Occipital lobe (tissue), 2 donors: Measurements from ENCODE around the gene CD93. TPM values are rescaled to one million over a fixed set of nuclear protein-coding genes. Genes with fewer than 3 reads are reported as not detected.

Experiments
- DNase-seq: peaks from one replicate; lab custom pipeline; 2025; lab: John Stamatoyannopoulos, UW
- total RNA-seq: library from RNA; depleted of rRNA; stranded (reverse); fragments of >200 nt; gene quantifications from one replicate; pipeline ENCODE4 v1.2.3, GENCODE V29; 2014

Gene CD93
- total RNA-seq, 1 donor from 2014 or later = 13.6 TPM

DNA sequence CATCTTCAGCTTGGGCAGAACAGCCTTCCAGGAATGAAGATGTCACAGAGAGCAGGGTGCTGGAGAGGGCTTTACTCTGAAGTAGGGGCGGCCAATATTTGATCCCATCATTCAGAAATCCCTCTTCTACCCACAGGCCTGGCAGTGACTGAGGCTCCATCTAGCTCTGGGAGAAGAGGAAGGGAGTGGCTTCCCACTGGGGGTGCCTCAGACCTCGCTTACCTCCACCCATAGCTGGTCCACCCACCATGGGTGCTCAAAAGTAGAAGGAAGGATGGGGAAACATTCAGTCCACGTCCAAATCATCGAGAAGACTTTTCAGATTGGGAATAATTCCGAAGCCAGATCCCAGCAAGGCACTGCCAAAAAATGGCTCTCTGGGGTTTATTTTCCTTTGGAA, 24.9 kb downstream of the CD93 start:
- DNase-seq = no peak

DNA sequence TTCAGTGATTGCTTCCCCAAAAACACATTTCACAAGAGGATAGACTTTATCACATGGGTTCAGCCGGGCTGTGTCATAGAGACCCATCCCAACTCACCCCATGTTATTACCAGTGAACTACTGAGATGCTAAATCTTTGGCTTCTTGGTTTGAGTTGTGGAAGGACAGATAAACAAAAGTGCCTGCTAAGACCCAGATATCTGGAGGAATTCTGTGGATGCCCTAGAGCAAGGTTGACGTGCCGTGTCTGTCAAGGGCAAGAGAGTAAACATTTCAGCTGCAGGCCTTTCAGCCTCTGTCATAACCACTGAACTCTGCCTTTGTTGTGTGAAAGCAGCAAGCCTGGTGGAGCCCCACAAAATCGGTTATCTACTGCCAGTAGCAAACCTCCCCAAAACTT, 25.5 kb downstream of the CD93 start:
- DNase-seq = no peak

DNA sequence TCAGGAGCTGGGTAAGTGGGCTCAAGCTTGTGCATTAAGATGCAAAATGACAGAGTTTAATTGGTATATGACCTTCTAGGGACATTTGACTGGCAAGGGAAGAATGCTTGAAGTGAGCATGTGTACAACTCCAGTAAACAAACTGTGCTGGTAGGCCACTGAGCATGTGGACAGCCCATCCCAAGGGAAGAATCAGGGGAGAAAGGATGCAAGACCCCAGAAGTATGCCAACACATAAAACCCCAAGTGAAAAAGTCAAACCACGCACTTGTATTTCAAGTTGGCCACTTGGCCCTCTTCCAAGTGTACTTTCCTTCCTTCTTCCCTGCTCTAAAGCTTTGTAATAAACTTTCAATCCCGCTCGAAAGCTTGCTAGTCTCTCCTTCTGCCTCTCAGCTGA, 26.3 kb downstream of the CD93 start:
- DNase-seq = no peak

DNA sequence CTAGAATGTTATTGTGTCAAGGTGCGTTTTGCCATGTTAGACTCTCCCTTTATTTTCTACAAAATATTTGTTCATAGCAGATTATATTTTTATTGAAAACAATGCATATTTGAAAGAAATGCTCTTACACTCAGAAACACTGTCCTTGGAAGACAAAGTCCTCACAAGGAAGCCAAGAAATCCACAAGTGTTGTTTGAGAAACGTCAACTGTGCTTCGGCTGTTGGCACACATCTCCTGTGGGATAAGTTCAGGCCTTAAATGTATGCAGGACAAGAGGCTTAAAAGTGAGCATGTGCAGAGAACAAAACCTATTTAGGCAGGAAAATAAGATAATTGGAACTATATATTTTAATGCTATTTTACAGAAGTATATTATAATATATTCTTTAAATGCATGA, 27.1 kb downstream of the CD93 start:
- no peak for DNase-seq

DNA sequence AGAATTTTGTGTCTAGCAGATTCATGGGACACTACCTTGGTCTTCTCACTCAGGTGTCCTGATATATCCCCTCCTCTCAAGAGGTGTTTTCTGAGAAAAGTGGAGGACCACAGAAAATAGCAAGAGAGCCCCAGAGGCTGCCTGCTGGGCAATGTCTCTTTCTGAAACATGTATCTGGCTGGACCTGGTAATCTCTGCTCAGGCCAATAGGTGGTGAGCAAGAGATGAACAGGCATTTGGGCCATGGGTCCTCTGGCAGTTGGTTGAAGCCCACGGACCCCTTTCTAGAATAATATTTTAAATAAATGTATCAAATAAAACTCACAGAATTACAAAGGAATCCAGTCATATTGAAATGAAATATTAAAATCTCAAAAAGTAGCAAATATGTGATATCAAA, 27.9 kb downstream of the CD93 start:
- DNase-seq = no peak

DNA sequence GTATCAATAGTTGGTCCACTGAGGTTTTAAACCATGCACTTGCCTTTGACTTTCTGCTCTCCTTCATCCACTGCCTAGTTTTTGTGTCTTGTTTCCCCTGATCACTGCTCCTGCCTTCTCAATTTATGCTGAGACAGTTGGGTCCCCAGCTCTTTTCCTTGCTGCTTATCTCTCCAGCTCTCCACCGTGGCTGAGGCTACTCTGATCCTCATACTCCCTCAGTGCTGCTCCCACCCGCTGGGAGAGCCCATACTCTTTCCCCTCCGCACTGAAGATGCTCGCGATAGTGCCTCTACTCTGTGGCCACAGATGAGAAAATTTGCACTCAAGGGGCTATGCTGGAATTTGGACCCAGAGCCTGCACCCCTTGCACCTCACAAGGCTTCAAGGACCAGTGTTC, 33.2 kb downstream of the CD93 start:
- no peak for DNase-seq

DNA sequence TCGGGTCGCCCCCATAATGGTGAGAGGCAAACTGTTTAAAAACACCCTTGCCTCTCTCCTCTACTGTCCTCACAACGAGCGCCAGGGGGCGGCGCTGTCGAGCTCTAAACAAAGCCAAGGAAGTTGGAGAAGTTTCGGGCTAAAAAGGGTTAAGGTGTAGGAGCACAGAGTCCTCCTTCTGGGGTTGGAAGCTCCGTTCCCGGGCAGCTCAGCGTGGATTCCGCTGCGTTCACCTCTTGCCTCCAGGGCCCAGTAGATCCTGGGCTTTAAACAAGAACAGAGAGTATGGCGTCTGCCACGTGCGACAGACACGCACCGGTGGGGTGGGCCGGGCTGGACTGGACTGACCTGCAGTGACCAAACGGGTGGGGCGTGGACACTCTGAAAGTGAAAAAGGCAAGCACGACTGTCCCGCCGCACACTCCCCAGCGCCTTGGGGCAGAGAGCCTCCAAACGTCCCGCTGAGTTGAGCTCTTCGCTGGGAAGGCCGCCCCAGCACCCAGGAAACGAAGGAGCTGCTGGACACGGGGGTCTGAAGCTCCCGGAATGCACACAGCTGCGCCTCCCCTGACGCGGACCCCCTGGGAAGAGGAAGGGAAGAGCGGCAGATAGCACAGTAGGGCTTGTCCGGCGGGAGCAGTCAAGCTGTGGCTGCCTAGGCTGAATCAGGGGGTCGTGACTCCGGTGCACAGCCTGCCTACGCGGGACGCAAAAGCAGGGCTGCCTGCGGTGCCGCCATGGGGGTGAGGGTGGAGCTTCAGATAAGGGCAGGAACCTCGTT, 35.1 kb downstream of the CD93 start:
- DNase-seq = no peak

DNA sequence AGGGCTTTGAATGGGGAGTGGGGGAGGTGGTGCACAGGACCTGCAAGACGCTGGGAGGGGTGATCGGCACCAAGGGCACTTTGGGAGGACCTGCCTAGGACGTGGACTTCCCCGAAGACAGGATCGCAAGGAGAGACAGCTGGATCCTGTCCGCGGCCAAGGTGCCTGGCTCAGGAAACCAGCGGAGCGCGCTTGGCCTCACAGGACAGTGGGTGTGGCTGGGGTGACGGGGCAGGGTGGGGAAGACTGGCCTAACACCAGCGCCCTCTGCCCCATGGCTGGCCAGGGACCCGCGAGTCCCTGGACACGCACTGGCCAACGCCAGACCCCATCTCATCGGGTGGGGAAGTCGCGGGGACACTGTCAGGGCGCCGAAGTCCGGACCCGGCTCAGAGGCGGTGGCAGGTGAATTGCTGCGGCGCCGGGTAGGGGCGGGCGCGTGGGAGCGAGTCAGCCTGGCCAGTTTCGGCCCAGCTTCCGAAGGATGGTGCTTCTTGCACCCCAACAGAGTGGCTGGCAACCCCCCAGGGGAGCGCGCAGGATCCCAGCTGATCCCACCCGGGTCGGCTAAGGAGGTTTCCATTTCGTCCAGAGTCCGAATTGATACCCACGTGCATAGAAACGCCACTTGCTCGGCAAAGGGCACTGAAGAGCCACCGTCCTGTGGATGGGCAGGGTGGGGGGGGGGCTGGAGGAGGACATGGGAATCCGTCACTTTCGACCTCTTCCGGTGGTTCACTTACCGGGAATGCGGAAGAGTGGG, 35.9 kb downstream of the CD93 start:
- no peak for DNase-seq

DNA sequence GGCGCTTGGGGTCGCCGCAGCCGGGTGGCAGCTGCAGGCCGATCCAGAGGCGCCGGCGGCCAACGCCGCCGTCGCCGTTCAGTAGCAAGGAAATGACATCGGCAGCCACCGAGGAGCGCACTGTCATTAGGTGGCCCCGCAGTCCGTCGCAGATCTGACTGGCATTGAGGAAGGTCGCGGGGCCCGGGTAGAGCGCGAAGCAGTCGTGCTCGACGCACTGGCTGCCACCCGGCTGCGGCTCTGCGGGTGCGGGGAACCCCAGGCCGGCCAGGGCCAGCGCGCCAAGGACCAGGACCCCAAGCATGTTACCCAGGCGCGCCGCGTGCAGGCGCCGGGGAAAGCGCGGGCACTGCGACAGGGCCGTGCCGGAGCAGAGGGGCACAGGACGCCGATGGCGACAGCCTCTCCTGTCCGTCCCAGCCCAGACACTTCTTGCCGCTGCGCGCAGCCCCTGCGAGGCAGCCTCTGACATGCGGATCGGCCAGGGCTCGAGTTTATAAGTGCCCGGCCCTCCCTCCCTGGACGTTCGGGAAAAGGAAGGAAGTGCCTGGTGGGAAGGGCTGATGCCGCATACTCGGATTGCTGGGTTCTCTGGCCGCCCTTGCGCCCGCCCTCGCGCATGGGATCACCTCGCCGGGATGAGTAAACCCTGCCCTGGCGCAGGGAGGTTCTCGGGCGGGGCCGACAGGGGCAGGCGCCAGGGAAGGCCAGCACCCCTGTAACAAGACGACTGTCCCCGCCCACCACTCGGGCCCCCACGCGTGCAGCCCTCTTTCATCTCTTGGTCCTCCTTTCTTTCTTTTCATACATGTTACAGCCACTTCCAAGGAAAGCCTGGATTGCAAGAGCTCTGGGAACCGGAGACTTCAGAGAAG, 36.7 kb downstream of the CD93 start, which contains the start of gene THBD:
TSS of gene THBD (minus strand) at position 472 of the 875 bp plus-strand sequence. CDS start at position 304, 168 bp downstream.
- DNase-seq = no peak

DNA sequence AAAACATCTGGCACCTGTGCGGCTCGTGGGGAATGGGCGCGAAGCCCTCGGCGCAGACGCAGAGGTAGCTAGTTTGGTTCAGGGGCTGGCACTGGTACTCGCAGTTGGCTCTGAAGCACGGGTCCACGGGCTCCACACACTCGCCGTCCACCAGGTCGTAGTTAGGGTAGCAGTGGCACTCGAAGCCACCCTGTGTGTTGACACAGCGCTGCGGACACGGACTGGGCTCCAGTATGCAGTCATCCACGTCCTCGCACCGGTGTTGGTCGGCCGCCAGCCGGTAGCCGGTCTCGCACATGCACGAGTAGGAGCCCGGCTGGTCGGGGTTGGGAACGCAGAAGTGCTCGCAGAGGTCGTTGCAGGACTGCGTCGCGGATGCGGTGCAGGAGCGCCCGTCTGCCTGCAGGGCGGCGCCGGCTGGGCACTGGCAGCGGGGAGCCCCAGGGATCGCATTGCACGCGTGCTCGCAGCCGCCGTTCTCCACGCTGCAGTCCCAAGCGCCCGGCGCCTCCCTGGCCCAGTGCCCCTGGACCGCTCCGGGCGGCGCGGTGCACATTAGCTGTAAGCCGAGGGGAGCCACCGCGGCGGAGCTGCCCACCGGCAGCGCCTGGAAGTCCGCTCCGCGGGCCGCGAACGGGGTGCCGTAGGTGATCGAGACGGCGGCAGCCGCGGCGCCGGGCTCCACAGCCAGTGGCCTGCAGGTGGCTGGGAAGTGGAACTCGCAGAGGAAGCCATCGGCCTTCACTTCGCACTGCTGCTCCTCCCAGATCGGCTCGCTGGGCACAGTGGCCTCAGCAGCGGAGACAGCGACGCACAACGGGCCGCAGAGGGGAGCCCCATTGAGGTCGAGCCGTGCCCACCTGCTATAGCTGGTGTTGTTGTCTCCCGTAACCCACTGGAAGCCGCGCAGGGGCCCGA, 37.6 kb downstream of the CD93 start:
- DNase-seq = no peak

DNA sequence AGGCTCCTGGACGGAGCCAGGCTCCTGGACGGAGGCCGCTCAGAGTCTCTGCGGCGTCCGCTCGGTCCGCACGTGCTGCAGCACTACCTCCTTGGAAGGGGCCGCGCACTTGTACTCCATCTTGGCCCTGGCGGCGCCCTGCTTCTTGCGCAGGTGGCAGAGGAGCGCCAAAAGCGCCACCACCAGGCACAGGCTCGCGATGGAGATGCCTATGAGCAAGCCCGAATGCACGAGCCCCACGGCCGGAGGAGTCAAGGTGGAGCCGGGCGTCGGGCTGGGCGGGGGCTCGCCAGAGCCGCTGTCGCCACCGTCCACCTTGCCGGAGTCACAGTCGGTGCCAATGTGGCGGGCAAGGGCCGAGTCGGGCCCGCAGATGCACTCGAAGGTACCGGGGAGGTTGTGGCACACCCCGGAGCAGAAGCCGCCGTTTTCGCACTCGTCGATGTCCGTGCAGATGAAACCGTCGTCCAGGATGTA, 38.3 kb downstream of the CD93 start:
- DNase-seq = no peak

DNA sequence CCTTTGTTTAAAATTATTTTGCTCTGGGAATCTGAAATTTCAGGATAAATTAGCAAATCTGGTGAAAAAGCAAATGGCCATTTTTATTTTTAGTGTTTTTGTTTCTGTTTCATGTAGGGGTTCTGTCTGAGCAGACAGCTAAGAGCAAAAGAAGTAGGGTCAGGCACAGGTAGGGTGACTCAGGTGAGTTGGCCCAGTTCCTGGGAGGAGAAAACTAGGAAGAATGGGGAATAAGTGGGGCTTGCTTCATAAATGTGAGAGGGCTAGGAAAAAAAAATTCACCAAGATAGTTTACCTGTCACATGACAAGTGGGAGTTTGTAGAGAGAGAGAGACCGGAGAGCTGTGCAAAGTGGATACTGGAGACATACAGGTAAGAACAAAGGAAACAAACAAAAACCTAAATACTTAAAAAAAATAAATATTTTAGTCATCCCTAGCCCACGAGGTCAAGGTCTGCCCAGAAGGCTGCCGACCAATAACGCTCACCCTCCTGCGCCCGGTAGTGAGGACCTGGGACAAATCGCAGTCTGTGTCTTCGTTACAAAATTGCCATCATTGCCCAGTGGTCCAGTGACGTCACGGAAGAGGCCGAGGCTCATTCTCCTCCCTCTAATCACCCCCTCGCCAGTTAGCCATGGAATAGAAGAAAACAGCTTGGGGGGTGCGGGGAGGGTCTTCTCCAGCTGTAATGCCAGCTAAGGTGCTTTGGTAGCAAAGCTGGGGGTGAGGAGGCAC, 39.0 kb downstream of the CD93 start:
- no peak for DNase-seq

DNA sequence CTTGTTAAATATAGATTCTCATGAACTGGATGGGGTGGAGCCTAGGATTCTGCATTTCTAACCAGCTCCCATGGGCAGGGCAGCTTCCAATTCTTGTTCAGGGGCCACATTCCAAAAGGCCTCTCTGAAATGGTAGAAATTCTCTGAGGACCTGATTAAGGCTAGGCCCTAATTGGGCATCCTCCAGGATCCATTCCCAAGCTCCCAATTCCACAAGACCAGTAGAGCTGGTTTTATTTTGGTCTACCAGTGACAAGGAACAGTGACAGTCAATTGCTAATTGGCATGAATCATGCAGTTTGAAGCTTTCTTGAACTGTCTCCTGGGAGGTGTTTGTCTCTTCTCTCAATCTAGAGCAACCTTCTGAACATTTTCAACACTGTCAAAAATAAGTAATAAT, 39.7 kb downstream of the CD93 start:
- no peak for DNase-seq

DNA sequence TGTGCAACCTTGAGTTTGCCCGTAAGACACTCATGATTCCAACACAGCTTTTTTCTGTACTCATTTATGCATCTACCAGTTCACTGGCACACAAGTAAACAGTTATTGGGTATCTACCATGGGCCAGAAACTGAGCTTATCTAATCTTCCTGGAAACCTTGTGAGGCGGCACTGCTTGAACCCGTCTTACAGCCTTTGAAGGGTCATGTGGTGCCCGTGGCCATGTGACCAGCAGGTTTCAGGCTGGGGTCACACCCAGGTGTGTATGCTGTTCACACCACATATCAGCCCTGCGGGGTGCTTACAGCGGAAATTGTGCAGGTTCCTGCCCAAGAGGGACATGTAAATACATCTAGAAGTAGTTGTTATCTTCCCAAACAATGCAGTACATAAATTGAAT, 42.7 kb downstream of the CD93 start:
- DNase-seq = no peak

DNA sequence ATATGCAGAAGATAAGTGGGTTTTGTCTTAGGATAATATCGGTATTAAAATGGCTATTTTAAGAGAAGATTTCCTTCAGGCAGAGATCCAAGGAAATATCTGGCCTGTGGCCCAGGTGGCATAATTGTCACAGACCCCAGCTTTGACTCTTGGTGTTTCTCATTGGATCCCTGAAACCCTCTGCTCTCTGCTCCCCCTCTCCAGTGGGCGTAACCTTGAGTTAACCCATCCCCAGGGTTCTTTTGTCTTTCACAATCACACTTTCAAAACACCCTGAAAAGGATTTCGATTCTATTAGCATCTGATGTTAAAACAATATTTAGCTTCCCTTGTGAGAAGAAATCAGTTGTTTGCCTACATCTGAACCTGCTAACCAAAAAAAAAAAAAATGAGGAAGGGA, 43.9 kb downstream of the CD93 start:
- DNase-seq = no peak

DNA sequence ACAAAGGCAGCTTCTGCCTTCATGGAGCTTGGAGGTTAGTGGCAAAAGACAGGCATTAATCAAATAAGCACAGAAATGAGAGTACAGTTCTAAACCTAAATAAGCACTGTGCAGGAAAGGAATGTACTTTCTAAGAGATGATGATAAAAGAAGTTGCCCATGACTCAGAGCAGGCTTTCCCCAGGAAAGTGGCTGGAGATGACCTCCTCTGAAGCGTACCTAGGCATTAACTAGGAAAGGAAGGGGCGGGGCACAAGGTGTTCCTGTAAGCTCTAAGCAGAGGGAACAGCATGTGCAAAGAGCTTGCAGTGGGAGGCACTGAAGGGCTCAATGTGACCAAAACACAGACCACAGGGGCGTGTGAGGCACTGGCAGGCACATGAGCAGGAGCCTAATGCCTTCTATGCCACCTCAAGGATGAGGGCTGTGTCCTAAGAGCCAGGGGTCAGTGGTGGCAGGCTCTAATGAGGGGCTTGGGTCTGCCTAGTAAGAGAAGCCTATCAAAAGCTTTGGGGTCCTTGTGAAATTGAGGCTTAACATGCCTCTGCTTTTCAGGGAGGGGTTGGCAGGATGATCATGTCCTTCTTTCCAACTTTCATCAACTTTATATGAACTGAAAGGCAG, 46.1 kb downstream of the CD93 start:
- no peak for DNase-seq

DNA sequence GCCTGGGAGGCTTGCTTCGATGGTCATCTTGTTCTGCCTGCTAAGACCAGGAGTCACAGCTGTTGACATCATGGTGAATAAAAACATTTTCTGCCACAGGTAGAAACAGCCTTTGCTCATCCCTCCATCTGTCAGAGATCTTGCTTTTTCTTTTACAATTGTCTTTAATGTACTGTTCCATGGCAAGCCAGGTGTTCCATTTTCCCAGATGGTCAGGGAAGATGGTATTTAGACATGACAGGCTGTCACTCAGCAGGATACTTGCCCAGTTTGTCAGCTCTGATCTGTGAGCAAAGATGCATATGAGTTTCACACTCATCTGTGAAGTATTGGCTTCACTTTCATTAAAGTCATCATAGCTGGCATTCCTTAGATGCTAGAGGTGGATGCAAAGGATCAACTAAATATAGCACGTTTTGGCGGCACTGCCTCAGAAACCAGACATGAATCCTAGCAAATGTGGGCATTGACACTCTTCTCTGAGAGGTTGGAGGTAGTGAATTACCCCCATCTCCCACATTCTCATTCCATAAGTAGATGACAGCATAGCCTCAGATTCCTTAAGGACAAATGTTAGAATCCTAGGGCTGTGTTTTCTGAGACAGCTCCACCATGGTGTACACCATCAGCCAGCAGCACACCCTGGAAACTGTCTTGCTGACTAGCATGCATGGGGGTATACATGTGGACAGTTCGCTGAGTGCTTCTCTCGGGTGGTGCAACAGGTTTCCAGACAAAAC, 46.8 kb downstream of the CD93 start:
- no peak for DNase-seq

DNA sequence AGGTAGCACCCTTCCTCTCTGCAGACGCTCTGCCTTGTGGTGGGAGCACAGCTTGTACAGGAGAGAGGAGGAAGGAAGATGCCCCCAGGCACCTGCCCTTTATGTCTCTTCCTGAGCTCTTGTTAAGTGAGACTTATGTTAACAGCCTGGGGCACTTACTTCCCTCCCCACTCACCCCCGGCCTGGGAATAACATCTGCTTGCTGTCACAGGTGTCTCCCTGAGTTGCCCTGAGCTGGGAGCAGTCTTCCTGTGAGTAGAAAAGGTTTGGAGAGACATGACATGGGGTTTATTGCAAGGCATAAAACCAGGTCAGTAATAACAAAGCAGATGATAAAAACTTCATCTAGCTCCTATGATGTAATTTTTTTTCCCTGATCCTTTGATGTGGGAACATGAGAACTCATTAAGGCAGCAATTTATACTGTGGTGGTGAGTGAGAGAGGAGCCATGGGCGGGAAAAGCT, 49.1 kb downstream of the CD93 start:
- no peak for DNase-seq

DNA sequence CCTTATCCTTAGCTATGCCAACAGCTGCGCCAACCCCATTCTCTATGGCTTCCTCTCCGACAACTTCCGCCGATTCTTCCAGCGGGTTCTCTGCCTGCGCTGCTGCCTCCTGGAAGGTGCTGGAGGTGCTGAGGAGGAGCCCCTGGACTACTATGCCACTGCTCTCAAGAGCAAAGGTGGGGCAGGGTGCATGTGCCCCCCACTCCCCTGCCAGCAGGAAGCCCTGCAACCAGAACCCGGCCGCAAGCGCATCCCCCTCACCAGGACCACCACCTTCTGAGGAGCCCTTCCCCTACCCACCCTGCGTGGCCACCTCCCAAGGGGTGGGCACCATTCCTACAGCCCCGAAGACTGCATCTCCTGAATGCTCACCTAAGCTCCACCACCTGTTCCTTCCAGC, 49.8 kb downstream of the CD93 start:
- no peak for DNase-seq
